HEK293 (cell line): ENCODE results near the gene IQCH.

Source experiments
- CTCF ChIA-PET: fragments of 350-600 bp; formaldehyde crosslinking; extraction: SDS; loops from one replicate; lab custom pipeline; 2021; ENCODE audit warnings: antibody characterized with exemption; lab: Yijun Ruan, JAX
- POLR2A ChIA-PET: fragments of 300-600 bp; formaldehyde crosslinking; extraction: SDS; loops from one replicate; lab custom pipeline; 2020; ENCODE audit warnings: antibody characterized with exemption, inconsistent platforms; lab: Yijun Ruan, JAX
- H3K27ac ChIP-seq: fragments of 200-500 bp; sonication (Bioruptor generic); 2 replicates; pipeline ENCODE4 v1.5.1; 2014; ENCODE audit warnings: low read depth, low read length, control low read depth, inconsistent platforms; ENCODE audit errors: extremely low read depth
- H3K36me3 ChIP-seq, 2 experiments: fragments of 200-500 bp in 1 of 2; sonication (Bioruptor generic) in 1 of 2; 1 replicate in 1 of 2; 2 replicates in 1 of 2; pipeline ENCODE4 v1.5.1; 2014 to 2017; ENCODE audit warnings: inconsistent platforms in 2 of 2, low read length in 2 of 2; ENCODE audit not compliant: control insufficient read depth in 2 of 2, insufficient read depth in 1 of 2
- H3K4me1 ChIP-seq: fragments of 200-500 bp; sonication (Bioruptor generic); 2 replicates; pipeline ENCODE4 v1.5.1; 2014; ENCODE audit warnings: mild to moderate bottlenecking, low read length, inconsistent platforms; ENCODE audit not compliant: control insufficient read depth, insufficient read depth
- H3K4me3 ChIP-seq: 2 replicates; pipeline ENCODE4 v1.5.1; 2011; ENCODE audit warnings: low read depth, mild to moderate bottlenecking, control low read depth, low read length, moderate library complexity
- H3K9me3 ChIP-seq: fragments of 200-500 bp; sonication (Bioruptor generic); 2 replicates; pipeline ENCODE4 v1.5.1; 2014; ENCODE audit warnings: low read depth, low read length, inconsistent platforms; ENCODE audit not compliant: control insufficient read depth, insufficient read depth
- IKZF3 ChIP-seq: fragments of 450-650 bp; IDR thresholded peaks from 2 replicates; pipeline ENCODE4 v1.5.0; 2018; ENCODE audit warnings: missing biosample characterization, mild to moderate bottlenecking, missing genetic modification characterization, moderate library complexity
- KLF8 ChIP-seq: fragments of 450-650 bp; formaldehyde crosslinking; IDR thresholded peaks from 2 replicates; pipeline ENCODE4 v1.5.1; 2016; ENCODE audit warnings: missing biosample characterization, missing genetic modification characterization
- SCRT2 ChIP-seq: fragments of 450-650 bp; formaldehyde crosslinking; IDR thresholded peaks from 2 replicates; pipeline ENCODE4 v1.5.1; 2016; ENCODE audit warnings: missing biosample characterization, missing genetic modification characterization
- ZFP41 ChIP-seq: fragments of 450-650 bp; formaldehyde crosslinking; IDR thresholded peaks from 2 replicates; pipeline ENCODE4 v1.5.1; 2016; ENCODE audit warnings: missing biosample characterization, missing genetic modification characterization, borderline replicate concordance
- ZNF140 ChIP-seq: fragments of 450-650 bp; formaldehyde crosslinking; IDR thresholded peaks from 2 replicates; pipeline ENCODE4 v1.5.1; 2016; ENCODE audit warnings: missing biosample characterization, missing genetic modification characterization
- ZNF174 ChIP-seq: fragments of 450-650 bp; formaldehyde crosslinking; IDR thresholded peaks from 2 replicates; pipeline ENCODE4 v1.5.0; 2017; ENCODE audit warnings: missing biosample characterization, mild to moderate bottlenecking, missing genetic modification characterization
- ZNF211 ChIP-seq: fragments of 450-650 bp; formaldehyde crosslinking; IDR thresholded peaks from 2 replicates; pipeline ENCODE4 v1.5.1; 2016; ENCODE audit warnings: low read depth, missing biosample characterization, missing genetic modification characterization
- ZNF324 ChIP-seq: fragments of 450-650 bp; formaldehyde crosslinking; IDR thresholded peaks from 2 replicates; pipeline ENCODE4 v1.5.1; 2016; ENCODE audit warnings: missing biosample characterization, missing genetic modification characterization
- ZNF37A ChIP-seq: fragments of 450-650 bp; IDR thresholded peaks from 2 replicates; pipeline ENCODE4 v1.5.1; 2018; ENCODE audit warnings: missing biosample characterization, missing genetic modification characterization
- ZNF514 ChIP-seq: fragments of 450-650 bp; formaldehyde crosslinking; IDR thresholded peaks from 2 replicates; pipeline ENCODE4 v1.5.1; 2016; ENCODE audit warnings: missing biosample characterization, missing genetic modification characterization
- ZNF623 ChIP-seq: fragments of 450-650 bp; formaldehyde crosslinking; IDR thresholded peaks from 2 replicates; pipeline ENCODE4 v1.5.1; 2016; ENCODE audit warnings: missing biosample characterization, missing genetic modification characterization
- TF ChIP-seq, protein P1 (sequence below): fragments of 450-650 bp; formaldehyde crosslinking; IDR thresholded peaks from 2 replicates; pipeline ENCODE4 v1.5.1; 2016; ENCODE audit warnings: missing biosample characterization, missing genetic modification characterization
- TF ChIP-seq, protein P2 (sequence below): fragments of 450-650 bp; formaldehyde crosslinking; IDR thresholded peaks from 2 replicates; pipeline ENCODE4 v1.5.1; 2016; ENCODE audit warnings: missing biosample characterization, missing genetic modification characterization
- TF ChIP-seq, protein P3 (sequence below): sonication (generic); formaldehyde crosslinking; IDR thresholded peaks from 2 replicates; pipeline ENCODE4 v1.8.1; 2022; ENCODE audit warnings: mild to moderate bottlenecking, moderate library complexity, missing genetic modification reagents
- TF ChIP-seq, protein P4 (sequence below): fragments of 450-650 bp; formaldehyde crosslinking; IDR thresholded peaks from 2 replicates; pipeline ENCODE4 v1.5.1; 2016; ENCODE audit warnings: missing biosample characterization, missing genetic modification characterization
- TF ChIP-seq, protein P5 (sequence below): fragments of 450-650 bp; formaldehyde crosslinking; IDR thresholded peaks from 2 replicates; pipeline ENCODE4 v1.5.1; 2016; ENCODE audit warnings: missing biosample characterization, missing genetic modification characterization
- TF ChIP-seq, protein P6 (sequence below): fragments of 450-650 bp; formaldehyde crosslinking; IDR thresholded peaks from 2 replicates; pipeline ENCODE4 v1.5.1; 2017; ENCODE audit warnings: missing biosample characterization, missing genetic modification characterization

IQCH gene

DNA sequence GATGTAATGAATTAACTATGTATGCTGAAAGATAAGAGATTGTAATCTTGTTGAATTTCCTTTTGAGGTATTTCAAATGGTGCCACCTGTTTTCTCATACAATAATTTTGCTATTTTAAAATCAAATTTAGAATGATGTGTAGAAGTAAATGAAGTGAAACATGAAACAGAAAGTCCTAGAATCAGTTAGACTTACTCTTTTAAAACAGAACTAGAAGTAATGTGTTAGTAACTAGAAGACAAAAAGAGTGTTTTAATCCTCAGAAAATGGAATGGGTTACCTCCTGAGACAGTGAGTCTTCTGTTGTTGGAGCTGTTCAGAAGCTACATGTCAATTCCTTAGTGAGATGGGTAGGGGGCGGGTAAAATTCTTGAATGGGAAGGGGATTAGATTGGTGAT is 279.8 kb downstream of the IQCH start:
- ChIA-PET POLR2A (no interaction called here), CTCF (no interaction called here)
- Histone ChIP-seq H3K27ac (no peak overlapping the region), H3K9me3 (no peaks in the 10 kb centered on the region), H3K4me1 (no peaks in the 10 kb centered on the region), H3K4me3 (no peak overlapping the region), H3K36me3 (no peaks in the 10 kb centered on the region; a peak in 1 of 3 replicates)
- TF ChIP-seq SCRT2 (tag by site-specific recombination): peak; percentile 30; the same call in 1 of the 2 replicates
- TF ChIP-seq, protein P1, sequence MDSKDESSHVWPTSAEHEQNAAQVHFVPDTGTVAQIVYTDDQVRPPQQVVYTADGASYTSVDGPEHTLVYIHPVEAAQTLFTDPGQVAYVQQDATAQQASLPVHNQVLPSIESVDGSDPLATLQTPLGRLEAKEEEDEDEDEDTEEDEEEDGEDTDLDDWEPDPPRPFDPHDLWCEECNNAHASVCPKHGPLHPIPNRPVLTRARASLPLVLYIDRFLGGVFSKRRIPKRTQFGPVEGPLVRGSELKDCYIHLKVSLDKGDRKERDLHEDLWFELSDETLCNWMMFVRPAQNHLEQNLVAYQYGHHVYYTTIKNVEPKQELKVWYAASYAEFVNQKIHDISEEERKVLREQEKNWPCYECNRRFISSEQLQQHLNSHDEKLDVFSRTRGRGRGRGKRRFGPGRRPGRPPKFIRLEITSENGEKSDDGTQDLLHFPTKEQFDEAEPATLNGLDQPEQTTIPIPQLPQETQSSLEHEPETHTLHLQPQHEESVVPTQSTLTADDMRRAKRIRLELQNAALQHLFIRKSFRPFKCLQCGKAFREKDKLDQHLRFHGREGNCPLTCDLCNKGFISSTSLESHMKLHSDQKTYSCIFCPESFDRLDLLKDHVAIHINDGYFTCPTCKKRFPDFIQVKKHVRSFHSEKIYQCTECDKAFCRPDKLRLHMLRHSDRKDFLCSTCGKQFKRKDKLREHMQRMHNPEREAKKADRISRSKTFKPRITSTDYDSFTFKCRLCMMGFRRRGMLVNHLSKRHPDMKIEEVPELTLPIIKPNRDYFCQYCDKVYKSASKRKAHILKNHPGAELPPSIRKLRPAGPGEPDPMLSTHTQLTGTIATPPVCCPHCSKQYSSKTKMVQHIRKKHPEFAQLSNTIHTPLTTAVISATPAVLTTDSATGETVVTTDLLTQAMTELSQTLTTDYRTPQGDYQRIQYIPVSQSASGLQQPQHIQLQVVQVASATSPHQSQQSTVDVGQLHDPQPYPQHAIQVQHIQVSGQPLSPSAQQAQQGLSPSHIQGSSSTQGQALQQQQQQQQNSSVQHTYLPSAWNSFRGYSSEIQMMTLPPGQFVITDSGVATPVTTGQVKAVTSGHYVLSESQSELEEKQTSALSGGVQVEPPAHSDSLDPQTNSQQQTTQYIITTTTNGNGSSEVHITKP (tag by site-specific recombination): peak; percentile 72
- TF ChIP-seq, protein P2, sequence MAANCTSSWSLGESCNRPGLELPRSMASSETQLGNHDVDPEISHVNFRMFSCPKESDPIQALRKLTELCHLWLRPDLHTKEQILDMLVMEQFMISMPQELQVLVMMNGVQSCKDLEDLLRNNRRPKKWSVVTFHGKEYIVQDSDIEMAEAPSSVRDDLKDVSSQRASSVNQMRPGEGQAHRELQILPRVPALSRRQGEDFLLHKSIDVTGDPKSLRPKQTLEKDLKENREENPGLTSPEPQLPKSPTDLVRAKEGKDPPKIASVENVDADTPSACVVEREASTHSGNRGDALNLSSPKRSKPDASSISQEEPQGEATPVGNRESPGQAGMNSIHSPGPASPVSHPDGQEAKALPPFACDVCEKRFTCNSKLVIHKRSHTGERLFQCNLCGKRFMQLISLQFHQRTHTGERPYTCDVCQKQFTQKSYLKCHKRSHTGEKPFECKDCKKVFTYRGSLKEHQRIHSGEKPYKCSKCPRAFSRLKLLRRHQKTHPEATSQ (tag by site-specific recombination): no peak

DNA sequence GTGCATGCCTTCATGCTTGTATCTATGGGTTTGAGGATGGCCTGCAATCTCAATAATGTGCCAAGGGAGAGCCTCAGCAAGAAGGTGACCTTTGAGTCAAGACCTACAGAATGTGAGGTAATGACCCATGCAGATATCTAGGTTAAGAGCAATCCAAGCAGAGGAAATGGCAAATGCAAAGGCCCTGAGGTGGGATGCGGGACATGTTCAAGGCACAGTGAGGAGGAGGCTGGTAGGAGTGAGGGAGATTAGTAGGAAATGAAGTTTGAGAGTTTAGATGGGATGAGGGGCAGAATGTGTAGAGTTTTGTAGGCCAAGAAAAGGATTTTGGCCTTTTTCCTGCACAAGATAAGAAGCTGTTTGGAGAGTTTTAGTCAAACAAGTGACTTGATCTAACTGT is 283.2 kb downstream of the IQCH start:
- Histone ChIP-seq H3K4me3 (no peak overlapping the region), H3K27ac (no peak overlapping the region), H3K36me3 (no peaks in the 10 kb centered on the region), H3K4me1 (no peaks in the 10 kb centered on the region), H3K9me3 (no peaks in the 10 kb centered on the region)
- ChIA-PET CTCF (no interaction called here), POLR2A (no interaction called here)
- TF ChIP-seq KLF8: no peak
- no peak for TF ChIP-seq ZNF140 (tag by site-specific recombination)
- no peak for TF ChIP-seq ZNF514 (tag by site-specific recombination)
- TF ChIP-seq, protein P3, sequence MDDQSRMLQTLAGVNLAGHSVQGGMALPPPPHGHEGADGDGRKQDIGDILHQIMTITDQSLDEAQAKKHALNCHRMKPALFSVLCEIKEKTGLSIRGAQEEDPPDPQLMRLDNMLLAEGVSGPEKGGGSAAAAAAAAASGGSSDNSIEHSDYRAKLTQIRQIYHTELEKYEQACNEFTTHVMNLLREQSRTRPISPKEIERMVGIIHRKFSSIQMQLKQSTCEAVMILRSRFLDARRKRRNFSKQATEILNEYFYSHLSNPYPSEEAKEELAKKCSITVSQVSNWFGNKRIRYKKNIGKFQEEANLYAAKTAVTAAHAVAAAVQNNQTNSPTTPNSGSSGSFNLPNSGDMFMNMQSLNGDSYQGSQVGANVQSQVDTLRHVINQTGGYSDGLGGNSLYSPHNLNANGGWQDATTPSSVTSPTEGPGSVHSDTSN: no peak
- no peak for TF ChIP-seq ZNF324 (tag by site-specific recombination)
- peak; percentile 93 for TF ChIP-seq ZNF623 (tag by site-specific recombination)

DNA sequence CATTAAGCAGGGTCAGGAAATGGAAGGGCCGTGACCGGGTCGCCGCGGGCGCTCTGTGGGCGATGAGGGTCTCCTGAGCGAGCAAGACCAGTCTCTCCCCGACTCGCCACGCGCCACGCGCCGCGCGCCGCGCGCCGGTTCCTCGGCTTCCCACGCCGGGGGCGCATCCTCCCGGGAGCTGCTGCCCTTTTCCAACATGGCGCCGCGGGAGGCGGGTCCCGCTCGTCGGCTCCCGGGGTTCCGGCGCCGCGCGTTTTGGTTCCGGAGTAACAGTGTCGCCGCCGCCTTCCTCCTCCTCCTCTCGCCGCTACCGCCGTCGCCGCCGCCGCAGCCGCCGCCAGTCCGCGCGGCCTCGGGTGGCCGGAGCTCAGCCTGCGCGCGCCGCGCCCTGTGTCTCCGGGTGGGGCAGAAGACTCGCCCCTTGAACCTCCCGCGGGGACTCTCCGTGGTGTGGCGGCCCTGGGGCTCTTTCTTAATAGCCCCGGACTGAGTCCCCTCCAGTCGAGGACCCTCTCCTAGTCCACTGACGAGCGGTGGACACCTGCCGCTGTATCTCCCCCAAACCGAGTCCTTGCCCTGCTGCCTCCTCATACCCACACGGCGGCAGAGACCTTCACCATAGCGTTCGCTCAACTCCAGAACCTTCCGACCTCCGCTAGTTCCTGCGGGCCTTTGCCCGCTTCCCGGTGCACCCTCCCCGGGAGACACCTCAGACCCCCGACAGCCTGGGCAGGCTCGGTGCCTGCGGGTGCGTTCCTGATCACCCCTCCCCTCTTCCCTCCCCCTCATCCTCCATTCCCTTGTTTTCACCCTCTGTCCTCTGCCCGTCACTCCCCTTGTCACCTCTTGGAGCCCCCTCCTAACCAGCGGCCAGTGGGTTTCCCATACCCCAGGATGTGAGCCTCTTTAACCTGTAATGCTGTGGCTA is 288.1 kb downstream of the IQCH start, which contains the start of gene MAP2K5:
TSS of gene MAP2K5 (plus strand) at position 284 of the 928 bp plus-strand sequence. CDS start at position 917, 633 bp downstream.
- H3K27ac ChIP-seq: peak within 1 kb of the TSS; percentile 88
- CTCF ChIA-PET: interaction anchor here (0.6 kb wide), 2 partner anchors 285 to 1516 kb away, joined by 3 to 4 read pairs; no protein-coding TSS in a partner anchor
- peaks cover 4 to 11% of the 10 kb centered on the region in 2 experiments; a peak in 2 of 3 replicates for H3K36me3 ChIP-seq
- H3K4me1 ChIP-seq: peaks cover 8% of the 10 kb centered on the region; the same call in 1 of the 2 replicates
- POLR2A ChIA-PET: interaction anchor here (0.6 to 1.5 kb wide), 11 partner anchors 10 to 282 kb away, joined by 3 to 15 read pairs (median 3); partner anchors contain the start of gene C15orf61
- H3K9me3 ChIP-seq: no peaks in the 10 kb centered on the region
- H3K4me3 ChIP-seq: peak within 1 kb of the TSS; percentile 89
- TF ChIP-seq IKZF3 (tag by site-specific recombination) (peak; percentile 92), ZNF37A (no peak), ZFP41 (no peak), ZNF174 (tag by site-specific recombination) (no peak), ZNF211 (no peak)
- TF ChIP-seq, protein P4, sequence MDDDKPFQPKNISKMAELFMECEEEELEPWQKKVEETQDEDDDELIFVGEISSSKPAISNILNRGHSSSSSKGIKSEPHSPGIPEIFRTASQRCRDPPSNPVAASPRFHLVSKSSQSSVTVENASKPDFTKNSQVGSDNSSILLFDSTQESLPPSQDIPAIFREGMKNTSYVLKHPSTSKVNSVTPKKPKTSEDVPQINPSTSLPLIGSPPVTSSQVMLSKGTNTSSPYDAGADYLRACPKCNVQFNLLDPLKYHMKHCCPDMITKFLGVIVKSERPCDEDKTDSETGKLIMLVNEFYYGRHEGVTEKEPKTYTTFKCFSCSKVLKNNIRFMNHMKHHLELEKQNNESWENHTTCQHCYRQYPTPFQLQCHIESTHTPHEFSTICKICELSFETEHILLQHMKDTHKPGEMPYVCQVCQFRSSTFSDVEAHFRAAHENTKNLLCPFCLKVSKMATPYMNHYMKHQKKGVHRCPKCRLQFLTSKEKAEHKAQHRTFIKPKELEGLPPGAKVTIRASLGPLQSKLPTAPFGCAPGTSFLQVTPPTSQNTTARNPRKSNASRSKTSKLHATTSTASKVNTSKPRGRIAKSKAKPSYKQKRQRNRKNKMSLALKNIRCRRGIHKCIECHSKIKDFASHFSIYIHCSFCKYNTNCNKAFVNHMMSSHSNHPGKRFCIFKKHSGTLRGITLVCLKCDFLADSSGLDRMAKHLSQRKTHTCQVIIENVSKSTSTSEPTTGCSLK (tag by site-specific recombination): no peak
- TF ChIP-seq, protein P5, sequence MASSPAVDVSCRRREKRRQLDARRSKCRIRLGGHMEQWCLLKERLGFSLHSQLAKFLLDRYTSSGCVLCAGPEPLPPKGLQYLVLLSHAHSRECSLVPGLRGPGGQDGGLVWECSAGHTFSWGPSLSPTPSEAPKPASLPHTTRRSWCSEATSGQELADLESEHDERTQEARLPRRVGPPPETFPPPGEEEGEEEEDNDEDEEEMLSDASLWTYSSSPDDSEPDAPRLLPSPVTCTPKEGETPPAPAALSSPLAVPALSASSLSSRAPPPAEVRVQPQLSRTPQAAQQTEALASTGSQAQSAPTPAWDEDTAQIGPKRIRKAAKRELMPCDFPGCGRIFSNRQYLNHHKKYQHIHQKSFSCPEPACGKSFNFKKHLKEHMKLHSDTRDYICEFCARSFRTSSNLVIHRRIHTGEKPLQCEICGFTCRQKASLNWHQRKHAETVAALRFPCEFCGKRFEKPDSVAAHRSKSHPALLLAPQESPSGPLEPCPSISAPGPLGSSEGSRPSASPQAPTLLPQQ (tag by site-specific recombination): peak; percentile 59
- TF ChIP-seq, protein P6, sequence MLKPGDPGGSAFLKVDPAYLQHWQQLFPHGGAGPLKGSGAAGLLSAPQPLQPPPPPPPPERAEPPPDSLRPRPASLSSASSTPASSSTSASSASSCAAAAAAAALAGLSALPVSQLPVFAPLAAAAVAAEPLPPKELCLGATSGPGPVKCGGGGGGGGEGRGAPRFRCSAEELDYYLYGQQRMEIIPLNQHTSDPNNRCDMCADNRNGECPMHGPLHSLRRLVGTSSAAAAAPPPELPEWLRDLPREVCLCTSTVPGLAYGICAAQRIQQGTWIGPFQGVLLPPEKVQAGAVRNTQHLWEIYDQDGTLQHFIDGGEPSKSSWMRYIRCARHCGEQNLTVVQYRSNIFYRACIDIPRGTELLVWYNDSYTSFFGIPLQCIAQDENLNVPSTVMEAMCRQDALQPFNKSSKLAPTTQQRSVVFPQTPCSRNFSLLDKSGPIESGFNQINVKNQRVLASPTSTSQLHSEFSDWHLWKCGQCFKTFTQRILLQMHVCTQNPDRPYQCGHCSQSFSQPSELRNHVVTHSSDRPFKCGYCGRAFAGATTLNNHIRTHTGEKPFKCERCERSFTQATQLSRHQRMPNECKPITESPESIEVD (tag by site-specific recombination): no peak
